Measurements from ENCODE around the gene CDC42EP5.
"Not testable (repeated sequence)": the region's sequence is repeated elsewhere in the genome, so short reads cannot be mapped to it uniquely, and the experiment has no call there.

Gene CDC42EP5

DNA sequence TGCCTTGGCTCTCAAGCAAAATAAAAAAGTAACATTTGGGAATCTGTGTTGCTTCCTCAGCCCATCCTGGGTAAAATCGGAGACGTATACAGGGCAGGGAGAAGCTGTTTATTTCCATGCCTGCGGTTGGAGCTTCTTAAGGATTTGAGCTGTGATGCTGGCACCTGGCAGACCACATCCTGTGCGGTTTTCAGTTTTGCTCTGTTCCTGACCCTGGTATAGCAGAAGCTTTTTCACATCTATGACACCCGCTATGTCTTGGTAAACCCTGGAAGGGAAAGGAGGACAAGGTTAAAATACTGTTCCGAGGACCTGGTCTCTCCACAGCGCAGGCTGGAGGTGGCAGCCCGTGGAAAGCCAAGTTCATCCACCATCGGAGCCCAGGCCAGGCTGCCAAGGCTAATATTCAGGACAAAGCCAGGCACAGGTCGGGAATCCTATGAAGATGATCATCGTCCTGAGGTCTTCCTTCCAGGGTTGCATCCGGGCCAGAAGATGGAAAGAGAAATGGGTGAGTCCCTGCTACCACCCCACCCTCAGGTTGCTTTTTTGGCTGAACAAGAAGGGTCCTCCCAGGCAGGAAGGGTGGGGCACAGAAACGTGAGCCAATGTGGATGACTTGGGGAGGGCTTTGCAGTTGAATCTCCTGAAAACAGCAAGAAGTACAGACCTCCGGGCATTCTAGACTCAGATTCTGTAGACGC is 24.8 kb upstream of the CDC42EP5 start:
- H3K4me3 Mint-ChIP-seq = peak overlapping the region; percentile 28
- peaks cover 24% of the 10 kb centered on the region for H3K4me1 Mint-ChIP-seq (ENCODE audit: low read depth)
- not testable (repeated sequence) for H3K36me3 Mint-ChIP-seq; H3K27ac Mint-ChIP-seq; H3K9me3 Mint-ChIP-seq (ENCODE audit: low read depth)
- peaks cover 13% of the 10 kb centered on the region for H3K27me3 Mint-ChIP-seq

DNA sequence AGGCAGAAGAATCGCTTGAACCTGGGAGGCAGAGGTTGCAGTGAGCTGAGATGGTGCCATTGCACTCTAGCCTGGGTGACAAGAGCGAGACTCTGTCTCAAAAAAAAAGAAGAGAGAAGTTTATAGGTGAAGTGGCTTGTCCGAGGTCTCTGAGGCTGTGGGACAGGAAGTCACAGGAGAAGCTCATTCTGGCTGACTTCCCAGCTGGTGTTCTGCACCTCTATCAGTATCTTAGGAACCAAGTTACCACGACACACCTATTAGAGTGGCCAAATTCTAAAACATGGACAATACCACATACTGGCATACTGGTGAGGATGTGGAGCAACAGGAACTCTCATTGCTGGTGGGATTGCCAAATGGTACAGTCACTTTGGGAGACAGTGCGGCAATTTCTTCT is 22.2 kb upstream of the CDC42EP5 start:
- not testable (repeated sequence) for H3K9me3 Mint-ChIP-seq (ENCODE audit: low read depth); H3K36me3 Mint-ChIP-seq; H3K4me3 Mint-ChIP-seq; H3K27ac Mint-ChIP-seq
- H3K4me1 Mint-ChIP-seq (ENCODE audit: low read depth) = peaks cover 24% of the 10 kb centered on the region
- peaks cover 11% of the 10 kb centered on the region for H3K27me3 Mint-ChIP-seq

DNA sequence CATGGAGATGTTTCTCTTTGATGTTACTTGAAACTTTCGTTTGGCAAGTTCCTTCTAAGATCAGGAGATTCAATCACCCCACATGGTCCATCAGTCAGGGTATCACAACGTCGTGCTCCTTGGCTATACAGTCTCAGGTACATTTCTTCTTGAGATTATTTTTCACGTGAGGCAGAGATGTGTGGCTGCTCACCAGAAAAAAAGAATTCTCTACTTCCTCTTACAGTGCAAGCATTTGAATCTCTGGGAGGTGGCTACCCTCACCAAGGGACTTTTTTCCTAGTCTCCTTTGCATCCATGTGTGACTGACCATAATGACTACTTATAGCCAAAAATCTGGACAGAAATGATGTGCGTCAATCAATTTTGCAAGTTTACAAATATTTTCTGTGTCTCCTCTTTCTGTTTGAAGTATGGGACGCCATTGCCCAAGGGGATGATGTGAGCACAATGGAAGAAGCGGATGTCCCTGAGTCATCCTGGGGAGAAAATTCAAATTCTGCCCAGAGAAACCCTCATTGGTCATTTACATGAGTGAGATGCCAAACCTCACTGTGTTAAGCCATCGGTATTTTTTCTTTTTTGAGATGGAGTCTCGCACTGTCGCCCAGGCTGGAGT is 21.0 kb upstream of the CDC42EP5 start:
- H3K4me1 Mint-ChIP-seq (ENCODE audit: low read depth) = peaks cover 20% of the 10 kb centered on the region
- no peak overlapping the region for H3K27ac Mint-ChIP-seq
- peaks cover 7% of the 10 kb centered on the region for H3K27me3 Mint-ChIP-seq
- H3K36me3 Mint-ChIP-seq = no peaks in the 10 kb centered on the region
- H3K4me3 Mint-ChIP-seq = no peak overlapping the region
- no peaks in the 10 kb centered on the region for H3K9me3 Mint-ChIP-seq (ENCODE audit: low read depth)

- H3K27me3 Mint-ChIP-seq, H3K27ac Mint-ChIP-seq: not testable (repeated sequence)
Measured at GRCh38 chr19:54493056-54493455, 20.0 kb upstream of the CDC42EP5 start.

GRCh38 chr19:54492568-54492967 is 19.5 kb upstream of the CDC42EP5 start:
- Mint-ChIP-seq H3K4me1 (ENCODE audit: low read depth) (peaks cover 7% of the 10 kb centered on the region), H3K36me3 (no peaks in the 10 kb centered on the region), H3K9me3 (ENCODE audit: low read depth) (no peaks in the 10 kb centered on the region), H3K4me3 (no peak overlapping the region), H3K27ac (no peak overlapping the region), H3K27me3 (peaks cover 7% of the 10 kb centered on the region)

More at GRCh38 chr19:54493056-54493455, 20.0 kb upstream of the CDC42EP5 start:
- not testable (repeated sequence) for H3K4me3 Mint-ChIP-seq; H3K9me3 Mint-ChIP-seq (ENCODE audit: low read depth); H3K36me3 Mint-ChIP-seq
- peaks cover 12% of the 10 kb centered on the region for H3K4me1 Mint-ChIP-seq (ENCODE audit: low read depth)

- H3K4me1 Mint-ChIP-seq (ENCODE audit: low read depth) = no peaks in the 10 kb centered on the region
- H3K36me3 Mint-ChIP-seq = no peaks in the 10 kb centered on the region
- H3K9me3 Mint-ChIP-seq (ENCODE audit: low read depth) = no peaks in the 10 kb centered on the region
- peaks cover under 1% of the 10 kb centered on the region for H3K27me3 Mint-ChIP-seq
- no peak overlapping the region for H3K27ac Mint-ChIP-seq
- no peak overlapping the region for H3K4me3 Mint-ChIP-seq
Measured at GRCh38 chr19:54489766-54490165, 16.7 kb upstream of the CDC42EP5 start.

- Mint-ChIP-seq H3K27me3 (peaks cover 2% of the 10 kb centered on the region), H3K27ac (no peak overlapping the region), H3K9me3 (ENCODE audit: low read depth) (no peaks in the 10 kb centered on the region), H3K4me1 (ENCODE audit: low read depth) (no peaks in the 10 kb centered on the region), H3K4me3 (no peak overlapping the region), H3K36me3 (no peaks in the 10 kb centered on the region)
Measured at GRCh38 chr19:54489341-54489740, 16.2 kb upstream of the CDC42EP5 start.

DNA sequence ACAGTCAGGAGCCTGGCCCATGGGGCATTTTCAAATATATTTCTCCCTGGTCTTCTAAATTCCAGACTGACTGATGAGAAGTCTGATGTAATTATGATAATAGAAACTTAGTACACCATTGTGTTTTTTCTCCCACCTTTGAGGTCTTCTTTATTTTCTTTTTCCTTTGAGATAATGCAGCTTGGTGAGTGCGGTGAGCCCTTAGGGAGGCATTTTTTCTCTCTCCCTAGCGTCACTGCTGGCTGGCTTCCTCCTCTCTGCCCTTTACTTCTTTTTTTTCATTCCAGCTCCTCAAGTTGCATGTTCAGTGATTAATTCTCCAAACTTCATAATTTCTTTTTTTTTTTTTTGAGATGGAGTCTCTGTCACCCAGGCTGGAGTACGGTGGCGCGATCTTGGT is 12.8 kb upstream of the CDC42EP5 start:
- H3K27ac Mint-ChIP-seq = no peak overlapping the region
- H3K4me3 Mint-ChIP-seq = no peak overlapping the region
- peaks cover 13% of the 10 kb centered on the region for H3K27me3 Mint-ChIP-seq
- H3K36me3 Mint-ChIP-seq = no peaks in the 10 kb centered on the region
- H3K9me3 Mint-ChIP-seq (ENCODE audit: low read depth) = no peaks in the 10 kb centered on the region
- peaks cover 6% of the 10 kb centered on the region for H3K4me1 Mint-ChIP-seq (ENCODE audit: low read depth)

DNA sequence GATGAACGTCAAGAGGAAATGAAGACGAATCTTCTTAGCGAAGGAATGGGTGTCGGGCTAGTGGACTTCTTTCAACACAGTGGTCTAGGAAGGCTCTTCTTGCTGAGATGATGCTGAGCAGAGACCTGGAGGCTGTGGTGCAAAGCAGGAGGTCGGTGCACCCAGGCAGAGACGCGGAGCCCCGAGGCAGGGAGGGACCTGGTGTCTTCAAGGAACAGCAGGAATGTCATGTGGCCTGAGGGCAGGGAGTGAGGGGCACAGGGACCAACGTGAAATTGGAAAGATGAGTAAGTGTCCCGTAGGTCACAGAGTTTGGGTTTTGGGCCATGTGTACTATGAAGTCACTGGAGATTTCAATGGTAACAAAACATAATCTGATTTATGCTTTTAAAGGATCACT is 11.4 kb upstream of the CDC42EP5 start:
- no peak overlapping the region for H3K4me3 Mint-ChIP-seq
- H3K27me3 Mint-ChIP-seq = peaks cover 14% of the 10 kb centered on the region
- no peaks in the 10 kb centered on the region for H3K9me3 Mint-ChIP-seq (ENCODE audit: low read depth)
- H3K36me3 Mint-ChIP-seq = no peaks in the 10 kb centered on the region
- H3K27ac Mint-ChIP-seq = no peak overlapping the region
- peaks cover 6% of the 10 kb centered on the region for H3K4me1 Mint-ChIP-seq (ENCODE audit: low read depth)

DNA sequence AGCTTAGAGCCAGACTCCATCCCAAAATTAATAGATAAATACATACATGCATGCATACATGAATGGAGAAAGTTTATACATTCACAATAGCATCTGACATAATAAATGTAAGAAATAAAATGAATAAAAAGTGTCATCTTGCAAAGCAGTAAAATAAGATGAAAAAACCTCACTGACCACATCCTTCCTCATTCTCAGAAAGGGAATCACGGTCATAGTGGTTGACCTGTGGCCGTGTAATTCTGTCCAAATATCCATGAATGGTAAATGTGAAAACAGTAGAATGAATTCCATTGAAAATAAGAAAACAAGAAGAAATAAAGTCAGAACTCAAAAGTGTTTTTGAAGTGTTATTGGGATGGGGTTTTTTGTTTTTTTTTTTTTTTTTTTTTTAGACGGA is 9.8 kb upstream of the CDC42EP5 start:
- no peak overlapping the region for H3K27ac Mint-ChIP-seq
- H3K4me3 Mint-ChIP-seq = no peak overlapping the region
- peaks cover 20% of the 10 kb centered on the region for H3K27me3 Mint-ChIP-seq
- no peaks in the 10 kb centered on the region for H3K9me3 Mint-ChIP-seq (ENCODE audit: low read depth)
- H3K4me1 Mint-ChIP-seq (ENCODE audit: low read depth) = peaks cover 6% of the 10 kb centered on the region
- H3K36me3 Mint-ChIP-seq = no peaks in the 10 kb centered on the region

DNA sequence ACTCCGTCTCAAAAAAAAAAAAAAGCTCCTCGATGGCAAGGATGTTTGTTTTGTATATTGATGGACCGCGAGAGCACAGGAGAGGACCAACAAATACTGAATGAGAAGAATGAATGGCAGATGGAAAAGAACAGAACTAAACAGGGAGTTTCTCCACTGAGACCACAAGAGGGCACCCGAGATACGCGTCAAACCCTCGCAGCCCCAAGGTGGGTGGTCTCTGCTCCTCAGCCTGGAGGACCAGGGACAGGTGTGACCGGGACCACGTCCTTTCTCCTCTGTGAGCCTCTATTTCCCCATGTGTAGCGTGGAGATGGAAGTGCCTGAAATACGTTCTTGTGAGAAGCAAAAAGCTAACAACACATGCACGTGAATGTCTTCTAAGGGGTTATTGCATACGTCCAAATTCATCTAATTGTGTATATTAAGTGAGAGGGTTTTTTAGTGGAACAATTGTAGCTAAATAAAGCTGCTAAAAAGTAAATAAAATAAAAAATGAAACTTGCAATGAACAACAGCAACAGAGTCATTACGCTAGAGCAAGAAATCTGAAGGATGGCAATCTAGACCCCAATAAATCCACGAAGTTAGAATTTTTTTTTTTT is 8.3 kb upstream of the CDC42EP5 start:
- Mint-ChIP-seq H3K36me3 (no peaks in the 10 kb centered on the region), H3K9me3 (ENCODE audit: low read depth) (no peaks in the 10 kb centered on the region), H3K4me1 (ENCODE audit: low read depth) (peaks cover 6% of the 10 kb centered on the region), H3K27me3 (peaks cover 29% of the 10 kb centered on the region), H3K4me3 (no peak overlapping the region), H3K27ac (no peak overlapping the region)

DNA sequence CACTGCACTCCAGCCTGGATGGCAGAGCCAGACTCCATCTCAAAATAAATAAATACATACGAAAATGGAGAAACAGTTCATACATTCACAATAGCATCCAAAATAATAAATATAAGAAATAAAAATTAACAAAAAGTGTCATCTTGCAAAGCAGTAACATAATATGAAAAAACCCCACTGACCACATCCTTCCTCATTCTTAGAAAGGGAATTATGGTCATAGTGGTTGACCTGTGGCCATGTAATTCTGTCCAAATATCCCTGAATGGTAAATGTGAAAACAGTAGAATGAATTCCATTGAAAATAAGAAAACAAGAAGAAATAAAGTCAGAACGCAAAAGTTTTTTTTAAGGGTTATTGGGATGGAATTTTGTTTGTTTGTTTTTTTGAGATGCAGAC is 7.0 kb upstream of the CDC42EP5 start:
- Mint-ChIP-seq H3K36me3 (no peaks in the 10 kb centered on the region), H3K27ac (no peak overlapping the region), H3K9me3 (ENCODE audit: low read depth) (no peaks in the 10 kb centered on the region), H3K4me1 (ENCODE audit: low read depth) (peaks cover 6% of the 10 kb centered on the region), H3K4me3 (no peak overlapping the region), H3K27me3 (peaks cover 29% of the 10 kb centered on the region)

DNA sequence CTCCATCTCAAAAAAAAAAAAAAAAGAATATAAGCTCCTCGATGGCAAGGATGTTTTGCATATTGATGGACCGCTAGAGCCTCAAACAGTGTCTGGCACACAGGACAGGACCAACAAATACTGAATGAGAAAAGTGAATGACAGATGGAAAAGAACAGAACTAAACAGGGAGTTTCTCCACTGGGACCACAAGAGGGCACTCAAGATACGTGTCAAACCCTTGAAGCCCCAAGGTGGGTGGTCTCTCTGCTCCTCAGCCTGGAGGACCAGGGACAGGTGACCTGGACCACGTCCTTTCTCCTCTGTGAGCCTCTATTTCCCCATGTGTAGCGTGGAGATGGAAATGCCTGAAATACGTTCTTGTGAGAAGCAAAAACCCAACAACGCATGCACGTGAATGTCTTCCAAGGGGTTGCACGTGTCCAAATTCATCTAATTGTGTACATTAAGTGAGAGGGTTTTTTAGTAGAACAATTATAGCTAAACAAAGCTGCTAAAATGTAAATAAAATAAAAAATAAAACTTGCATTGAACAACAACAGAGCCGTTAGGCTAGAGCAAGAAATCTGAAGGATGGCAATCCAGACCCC is 5.7 kb upstream of the CDC42EP5 start:
- H3K36me3 Mint-ChIP-seq = no peaks in the 10 kb centered on the region
- H3K4me3 Mint-ChIP-seq = no peak overlapping the region
- H3K4me1 Mint-ChIP-seq (ENCODE audit: low read depth) = peaks cover 6% of the 10 kb centered on the region
- peaks cover 28% of the 10 kb centered on the region for H3K27me3 Mint-ChIP-seq
- no peak overlapping the region for H3K27ac Mint-ChIP-seq
- no peaks in the 10 kb centered on the region for H3K9me3 Mint-ChIP-seq (ENCODE audit: low read depth)

GRCh38 chr19:54477650-54478049 is 4.6 kb upstream of the CDC42EP5 start:
- Mint-ChIP-seq H3K4me3 (no peak overlapping the region), H3K27me3 (peaks cover 30% of the 10 kb centered on the region), H3K27ac (no peak overlapping the region), H3K36me3 (no peaks in the 10 kb centered on the region), H3K4me1 (ENCODE audit: low read depth) (peaks cover 9% of the 10 kb centered on the region), H3K9me3 (ENCODE audit: low read depth) (no peaks in the 10 kb centered on the region)

GRCh38 chr19:54475706-54476105 is 2.6 kb upstream of the CDC42EP5 start:
- H3K27ac Mint-ChIP-seq = no peak overlapping the region
- H3K9me3 Mint-ChIP-seq (ENCODE audit: low read depth) = no peaks in the 10 kb centered on the region
- H3K36me3 Mint-ChIP-seq = no peaks in the 10 kb centered on the region
- peaks cover 8% of the 10 kb centered on the region for H3K4me1 Mint-ChIP-seq (ENCODE audit: low read depth)
- peaks cover 27% of the 10 kb centered on the region for H3K27me3 Mint-ChIP-seq
- no peak overlapping the region for H3K4me3 Mint-ChIP-seq

Measured in activated naive CD8-positive, alpha-beta T cell (primary cell).